Middle frontal gyrus (tissue), 1 donor: Measurements from ENCODE around the gene PTPRA.

Experiments used
- DNase-seq: peaks from one replicate; pipeline ENCODE4 v3.0.0-alpha.2; 2015; ENCODE audit warnings: low spot score; ENCODE audit errors: extremely low spot score

Gene PTPRA

DNA sequence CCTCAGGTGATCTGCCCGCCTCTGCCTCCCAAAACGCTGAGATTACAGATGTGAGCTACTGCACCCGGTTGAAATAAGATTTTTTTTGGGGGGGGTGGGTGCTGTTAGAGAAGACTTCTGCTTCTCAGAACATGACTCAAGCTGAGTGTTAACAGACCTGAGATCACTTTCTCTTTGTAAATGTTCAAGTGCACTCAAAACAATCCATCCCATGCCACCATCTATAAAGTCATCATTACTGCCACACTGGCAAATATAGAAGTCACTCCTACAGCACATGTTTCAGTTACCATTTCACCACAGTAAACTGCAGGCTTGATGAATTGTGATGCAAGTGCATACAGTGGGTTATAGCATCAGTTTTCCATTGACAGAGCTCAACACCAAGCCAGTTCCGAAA lies 23.8 kb upstream of the PTPRA start:
- DNase-seq = no peak

DNA sequence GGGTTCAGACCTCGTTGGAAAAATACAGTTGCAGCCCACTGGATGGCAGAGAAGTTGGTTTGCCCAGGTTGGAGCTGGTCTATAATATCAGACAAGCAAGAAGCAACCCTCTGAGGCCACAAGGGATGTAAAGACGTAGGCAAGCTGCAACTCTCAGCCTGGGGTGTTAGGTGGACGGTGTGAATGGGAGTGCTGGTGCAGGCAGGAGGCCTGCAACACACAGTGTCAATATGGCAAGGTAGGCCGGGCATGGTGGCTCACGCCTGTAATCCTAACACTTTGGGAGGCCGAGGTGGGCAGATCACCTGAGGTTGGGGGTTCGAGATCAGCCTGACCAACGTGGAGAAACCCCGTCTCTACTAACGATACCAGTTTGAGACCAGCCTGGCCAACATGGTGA lies 22.2 kb upstream of the PTPRA start:
- no peak for DNase-seq

DNA sequence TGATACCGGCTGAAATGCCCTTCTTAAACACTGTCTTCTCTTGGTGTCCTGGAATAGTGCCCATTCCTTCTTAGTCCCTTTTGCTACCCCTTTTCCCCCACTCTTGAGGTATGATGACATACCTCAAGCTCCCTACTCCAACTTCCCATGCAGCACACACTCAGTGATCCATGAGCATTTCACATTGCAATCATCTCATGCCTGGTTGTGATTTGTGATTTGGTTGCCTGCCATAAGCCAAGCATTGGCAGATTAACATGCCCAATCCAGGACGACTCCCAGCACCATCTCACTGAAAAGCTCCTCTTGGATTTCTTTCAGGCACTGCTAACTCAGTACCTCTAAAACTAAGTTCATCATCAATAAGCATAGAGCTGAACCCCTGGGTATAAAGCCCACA lies 14.7 kb upstream of the PTPRA start:
- DNase-seq = no peak

DNA sequence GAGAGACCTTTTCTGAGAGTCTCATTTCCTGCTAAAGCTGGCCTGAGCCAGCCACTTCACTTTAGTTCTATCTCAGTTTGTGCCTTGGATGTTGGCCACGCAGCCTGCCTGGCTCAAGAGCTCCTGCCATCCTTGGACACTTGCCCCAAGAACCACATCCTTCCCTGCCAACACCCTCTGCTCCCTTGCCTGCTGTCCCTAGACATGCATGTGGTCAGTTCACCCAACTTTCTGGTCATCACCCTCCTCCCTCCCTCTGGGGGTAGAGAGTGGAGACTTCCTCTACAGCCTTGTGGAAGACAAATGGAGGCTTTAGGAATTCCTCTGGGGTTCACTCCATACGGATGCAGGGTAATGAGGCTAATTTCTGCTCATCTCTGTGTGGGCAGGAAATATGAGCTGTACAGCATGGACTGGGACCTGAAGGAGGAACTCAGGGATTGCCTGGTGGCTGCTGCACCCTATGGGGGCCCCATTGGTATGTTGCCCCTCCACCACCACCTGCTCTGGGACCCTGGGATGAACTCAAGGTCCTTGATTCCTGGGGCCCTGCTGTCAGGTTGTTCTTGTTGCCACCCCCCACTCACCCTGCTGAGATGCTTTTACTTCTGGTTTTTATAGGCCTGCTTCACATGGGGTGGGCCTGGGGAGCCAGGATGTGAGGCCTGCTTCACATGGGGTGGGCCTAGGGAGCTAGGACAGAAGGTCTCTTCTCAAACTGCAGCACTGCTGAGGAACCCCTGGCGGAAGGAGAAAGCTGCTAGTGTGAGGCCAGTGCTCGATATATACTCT lies 13.8 kb upstream of the PTPRA start:
- no peak for DNase-seq

DNA sequence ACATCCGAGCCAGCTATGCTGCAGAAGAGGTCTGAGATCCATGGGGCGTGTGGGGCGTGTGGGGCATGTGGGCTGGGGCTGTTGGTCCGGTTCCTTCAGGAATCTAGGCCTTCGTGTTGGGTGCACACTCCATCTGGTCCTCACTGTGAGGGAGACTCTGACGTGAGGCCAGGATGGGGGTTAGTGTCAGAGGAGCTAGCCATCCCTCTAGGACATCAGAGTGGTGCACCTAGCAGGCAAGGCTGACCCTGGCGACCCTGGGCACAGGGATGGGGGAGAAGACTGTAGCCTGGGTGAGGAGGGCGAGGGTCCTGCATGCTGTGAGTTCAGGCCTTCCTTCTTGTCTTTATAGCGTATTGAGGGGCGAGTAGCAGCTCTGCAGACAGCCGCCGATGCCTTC lies 8.7 kb upstream of the PTPRA start:
- no peak for DNase-seq

DNA sequence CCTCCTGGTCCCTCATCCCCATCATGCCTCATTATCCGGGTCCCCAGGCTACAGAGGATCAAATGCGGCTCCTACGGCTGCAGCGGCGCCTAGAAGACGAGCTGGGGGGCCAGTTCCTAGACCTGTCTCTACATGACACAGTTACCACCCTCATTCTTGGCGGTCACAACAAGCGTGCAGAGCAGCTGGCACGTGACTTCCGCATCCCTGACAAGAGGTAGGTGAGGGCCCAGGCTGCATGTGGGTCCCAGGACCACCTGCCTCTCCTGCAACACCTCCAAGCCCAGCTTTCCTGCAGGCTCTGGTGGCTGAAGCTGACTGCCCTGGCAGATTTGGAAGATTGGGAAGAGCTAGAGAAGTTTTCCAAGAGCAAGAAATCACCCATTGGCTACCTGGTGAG lies 8.2 kb upstream of the PTPRA start:
- DNase-seq = no peak

DNA sequence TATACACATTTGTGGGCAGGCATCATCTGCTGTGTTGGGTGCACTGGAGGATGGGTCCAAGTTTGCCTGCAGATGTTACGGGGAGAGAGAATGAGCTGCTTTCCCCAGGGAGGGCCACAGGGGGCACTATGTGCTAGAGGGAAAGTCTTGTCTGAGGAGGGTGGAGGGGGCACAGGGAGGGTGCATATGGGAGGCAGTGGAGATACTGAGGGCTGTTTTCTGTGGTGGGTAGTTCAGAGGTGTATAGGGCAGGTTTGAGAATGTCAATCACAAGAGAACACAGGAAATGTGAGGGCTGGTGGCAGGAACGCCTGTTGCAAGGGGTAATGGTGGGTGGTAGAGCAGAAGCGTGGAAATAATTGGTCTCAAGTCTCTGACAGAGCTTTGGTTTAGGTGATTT lies 7.7 kb upstream of the PTPRA start:
- DNase-seq = no peak

DNA sequence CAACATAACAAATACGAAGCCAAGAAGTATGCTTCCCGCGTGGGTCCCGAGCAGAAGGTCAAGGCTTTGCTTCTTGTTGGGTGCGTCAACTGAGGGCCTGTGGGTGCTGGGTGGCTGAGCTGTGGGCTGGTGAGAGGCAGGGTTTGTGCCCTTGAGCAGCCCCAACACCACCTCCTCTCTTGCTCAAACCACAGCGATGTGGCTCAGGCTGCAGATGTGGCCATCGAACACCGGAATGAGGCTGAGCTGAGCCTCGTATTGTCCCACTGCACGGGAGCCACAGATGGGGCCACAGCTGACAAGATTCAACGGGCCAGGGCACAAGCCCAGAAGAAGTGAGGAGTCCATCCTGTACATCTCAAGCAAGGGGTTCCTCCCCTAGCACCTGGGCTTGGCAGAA lies 7.0 kb upstream of the PTPRA start:
- no peak for DNase-seq

DNA sequence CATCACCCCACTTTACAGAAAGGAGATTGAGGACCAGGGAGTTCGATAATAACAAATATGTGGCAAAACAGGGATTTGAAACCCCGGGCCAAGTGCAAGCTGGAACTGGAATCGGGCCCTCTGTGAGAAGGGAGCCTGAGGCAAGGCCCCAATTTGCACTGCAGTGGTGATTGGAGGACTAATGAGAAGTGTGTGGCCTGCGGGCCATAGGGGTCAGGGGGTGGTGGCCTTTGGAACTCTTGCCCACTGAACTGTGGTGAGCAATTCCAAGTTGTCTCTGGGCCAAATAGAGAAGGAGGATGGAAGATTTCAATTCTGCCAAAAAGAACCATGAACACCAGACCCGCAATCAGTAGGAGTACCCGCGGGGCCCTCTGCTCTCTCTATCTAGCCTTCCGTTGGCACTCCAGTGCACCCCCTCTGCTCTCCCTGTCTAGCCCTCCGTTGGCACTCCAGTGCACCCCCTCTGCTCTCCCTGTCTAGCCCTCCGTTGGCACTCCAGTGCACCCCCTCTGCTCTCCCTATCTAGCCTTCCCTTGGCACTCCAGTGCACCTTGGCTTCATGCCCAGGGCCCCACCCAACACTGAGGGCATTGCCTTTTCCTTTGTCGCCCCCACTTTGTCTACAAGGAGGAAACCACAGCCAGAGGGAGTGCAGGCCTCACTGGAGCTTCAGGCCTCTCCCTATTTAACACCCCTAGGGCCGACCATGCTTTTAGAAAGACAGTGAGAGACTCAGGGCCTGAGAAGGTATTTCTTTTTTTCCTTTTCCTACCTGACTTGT lies 6.0 kb upstream of the PTPRA start:
- DNase-seq = no peak

DNA sequence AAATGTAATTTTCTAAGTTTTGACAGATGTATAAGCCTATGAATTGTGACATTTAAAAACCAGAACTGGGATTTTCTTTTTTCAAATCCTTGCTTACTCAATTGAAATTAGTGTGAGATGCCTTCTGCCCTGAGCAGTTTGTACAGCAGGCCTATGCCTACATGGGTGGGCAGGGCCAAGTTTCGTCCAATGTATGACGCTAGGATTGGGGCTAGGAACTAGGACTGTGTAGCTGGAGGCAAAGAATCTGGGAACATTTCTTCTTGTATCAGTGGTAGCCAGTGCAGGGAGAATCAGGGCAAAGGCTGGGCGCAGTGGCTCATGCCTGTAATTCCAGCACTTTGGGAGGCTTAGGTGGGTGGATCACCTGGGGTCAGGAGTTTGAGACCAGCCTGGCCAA lies 3.9 kb upstream of the PTPRA start:
- DNase-seq = no peak

DNA sequence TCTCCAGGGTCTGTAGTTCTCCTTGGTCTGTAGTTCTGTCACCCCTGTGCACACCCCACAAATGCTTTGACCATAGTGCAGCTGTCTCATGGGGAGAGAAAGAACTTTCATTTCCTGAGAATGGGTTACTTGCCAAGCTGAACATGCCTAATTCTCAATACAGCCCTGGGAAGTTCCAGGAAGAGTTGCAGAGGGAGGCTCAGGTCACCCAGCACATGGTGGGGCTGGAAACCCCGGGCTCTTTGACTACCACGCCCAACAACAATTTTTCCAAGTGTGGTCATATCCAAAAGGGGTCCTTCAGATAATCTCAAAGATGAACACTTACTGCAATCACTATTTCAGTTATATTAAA lies 2.2 kb upstream of the PTPRA start:
- no peak for DNase-seq

DNA sequence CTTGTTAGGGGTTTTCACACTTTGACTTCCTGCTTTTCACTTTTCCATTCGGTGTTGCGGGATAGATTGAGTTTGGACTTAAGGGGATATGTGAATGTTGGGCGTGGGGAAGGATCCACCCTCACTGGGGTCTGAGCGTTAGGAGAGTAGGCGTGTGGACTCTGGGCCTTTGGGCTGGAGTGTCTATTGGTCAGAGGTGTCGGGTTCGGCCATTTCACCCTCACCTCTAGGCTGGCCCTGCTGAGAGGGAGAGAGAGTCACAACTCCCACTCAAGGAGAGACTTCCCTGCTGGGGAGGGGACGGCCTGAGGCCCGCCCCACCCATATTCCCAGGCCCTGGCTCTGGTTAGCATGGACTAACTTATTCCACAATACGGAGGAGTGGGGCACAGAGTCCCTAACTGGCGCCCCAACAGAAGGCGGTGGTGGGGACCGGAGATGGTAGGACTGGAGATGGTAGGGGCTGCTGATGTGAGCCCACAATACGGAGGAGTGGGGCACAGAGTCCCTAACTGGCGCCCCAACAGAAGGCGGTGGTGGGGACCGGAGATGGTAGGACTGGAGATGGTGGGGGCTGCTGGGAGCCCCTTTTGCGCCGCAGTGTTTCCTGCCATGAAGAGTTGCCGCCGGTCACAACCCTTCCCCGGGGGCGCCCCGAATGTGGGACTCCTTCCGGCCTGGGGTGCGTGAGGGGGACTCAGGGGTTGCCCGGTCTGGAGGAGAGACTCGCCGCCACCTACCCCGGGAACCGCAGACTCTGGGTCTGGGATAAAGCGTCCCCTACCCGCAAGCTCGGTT lies 1.4 kb upstream of the PTPRA start:
- DNase-seq = no peak

DNA sequence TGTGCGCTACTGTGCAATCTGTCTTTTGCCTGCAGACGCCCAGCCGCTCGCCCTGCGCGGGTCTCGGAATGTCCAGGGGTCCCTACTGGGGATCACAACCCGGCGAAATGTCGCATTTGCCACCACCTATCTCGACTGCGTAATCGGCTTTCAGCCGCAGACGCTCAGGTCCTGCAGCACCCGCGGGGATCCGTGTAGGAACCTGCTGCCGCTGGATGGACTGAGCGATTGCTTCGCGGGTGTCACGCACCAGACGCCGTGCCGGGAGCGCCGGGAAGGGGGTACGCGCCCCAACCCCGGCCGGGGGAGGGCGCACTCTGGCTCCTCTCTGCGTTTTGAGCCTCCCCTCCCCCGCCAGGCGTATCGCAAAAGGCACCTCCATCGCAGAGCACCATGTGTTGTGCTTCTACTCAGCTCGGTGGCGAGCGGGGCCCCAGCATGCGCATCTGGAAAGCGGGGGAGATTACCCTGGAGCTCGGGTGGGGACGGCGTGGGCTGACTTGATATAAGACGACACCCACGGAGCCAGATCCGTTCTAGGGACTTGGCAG lies 747 bp upstream of the PTPRA start:
- peak; percentile 49 for DNase-seq

DNA sequence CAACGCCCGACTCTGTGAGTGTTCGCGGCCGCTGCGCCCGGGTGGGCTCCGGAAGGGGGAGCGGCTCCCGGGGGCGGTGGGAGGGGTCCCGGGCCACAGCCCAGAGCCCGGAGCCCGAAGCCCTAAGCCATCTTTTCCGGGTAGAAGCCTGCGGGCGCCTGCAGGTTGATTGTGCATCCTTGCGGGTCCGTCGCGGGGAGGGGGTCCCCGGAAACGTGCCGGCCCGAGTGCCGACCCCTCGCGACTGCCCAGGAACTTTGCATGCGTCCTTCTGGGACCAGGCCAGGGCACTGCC lies 413 bp downstream of the PTPRA start:
- no peak for DNase-seq

DNA sequence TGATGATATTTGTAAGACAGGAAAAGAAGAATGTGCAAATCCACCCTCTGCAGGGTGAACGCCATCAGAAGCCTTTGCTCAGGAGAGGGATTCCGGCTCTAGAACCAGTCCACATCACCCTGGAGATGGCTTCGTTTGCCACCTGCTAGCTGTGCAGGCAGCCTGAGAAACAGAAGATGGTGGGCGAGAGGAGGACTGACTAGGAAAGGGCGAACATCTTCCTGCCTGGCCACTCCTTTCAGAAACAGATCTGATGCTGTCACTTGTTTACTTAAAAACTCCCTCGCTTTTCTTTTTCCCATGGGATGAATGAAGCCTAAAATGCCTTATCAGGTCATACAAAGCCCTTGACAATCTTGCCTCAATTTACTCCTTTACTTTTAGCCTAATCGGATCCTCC lies 1.2 kb downstream of the PTPRA start:
- no peak for DNase-seq

DNA sequence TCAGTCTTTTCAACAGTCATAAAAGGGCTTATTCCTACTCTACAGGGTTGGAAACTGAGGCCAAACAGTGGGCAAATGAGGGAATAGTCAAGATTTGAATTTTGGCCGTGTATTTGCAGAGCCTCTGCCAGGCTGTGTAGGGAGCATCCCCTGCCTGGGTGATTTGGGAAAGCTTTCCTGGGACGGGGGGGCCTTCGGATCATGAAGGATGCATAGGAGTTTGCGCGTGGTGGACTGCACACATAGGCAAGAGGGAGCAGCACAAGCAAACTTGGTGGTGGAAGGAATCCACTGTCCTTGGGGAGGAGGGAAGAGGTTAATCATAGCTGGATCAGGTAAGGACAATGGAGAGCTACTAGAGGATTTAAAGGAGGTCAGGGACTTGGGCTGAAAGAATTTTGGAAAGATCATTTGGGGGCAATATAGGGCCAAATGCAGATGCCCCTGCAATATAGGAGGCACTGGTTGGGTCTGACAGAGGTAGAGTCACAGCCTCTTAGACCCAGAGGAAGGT lies 2.5 kb downstream of the PTPRA start:
- no peak for DNase-seq

DNA sequence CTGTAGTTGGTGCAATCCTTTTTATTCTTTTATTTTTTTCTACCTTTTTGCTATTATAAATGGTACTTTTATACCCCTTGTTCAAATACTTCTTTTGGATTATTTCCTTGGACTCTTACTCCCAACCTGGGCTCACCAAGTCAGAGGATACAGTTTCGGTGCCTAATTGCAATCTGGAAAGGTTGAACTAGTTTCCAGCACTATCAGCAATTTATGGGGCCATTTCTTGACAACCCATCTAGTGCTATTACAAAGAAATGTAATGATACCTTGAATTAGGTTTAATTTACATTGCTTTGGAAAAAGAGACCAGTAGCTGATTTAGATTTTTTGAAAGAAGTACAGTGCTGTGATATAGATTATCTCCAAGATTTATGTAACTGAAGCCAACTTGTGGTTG lies 5.2 kb downstream of the PTPRA start:
- no peak for DNase-seq

DNA sequence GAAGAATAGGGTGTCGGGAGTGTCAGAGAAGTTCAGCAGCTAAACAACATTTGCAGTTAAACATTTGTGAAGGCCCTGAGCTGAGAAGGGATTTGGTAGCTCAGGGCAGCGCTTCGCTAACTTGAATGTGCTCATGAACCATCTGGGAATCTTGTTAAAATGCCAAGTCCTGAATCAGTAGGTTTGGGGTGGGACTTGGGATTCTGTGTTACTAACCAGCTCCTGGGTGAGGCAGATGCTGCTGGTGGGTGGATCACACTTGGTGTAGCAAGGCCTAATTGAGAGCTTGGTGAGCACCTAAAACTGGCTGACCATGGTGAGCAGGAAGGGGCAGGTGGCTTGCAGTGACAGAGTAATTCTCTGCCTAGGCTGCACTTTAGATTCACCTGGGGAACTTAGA lies 5.9 kb downstream of the PTPRA start:
- peak; percentile 56 for DNase-seq

DNA sequence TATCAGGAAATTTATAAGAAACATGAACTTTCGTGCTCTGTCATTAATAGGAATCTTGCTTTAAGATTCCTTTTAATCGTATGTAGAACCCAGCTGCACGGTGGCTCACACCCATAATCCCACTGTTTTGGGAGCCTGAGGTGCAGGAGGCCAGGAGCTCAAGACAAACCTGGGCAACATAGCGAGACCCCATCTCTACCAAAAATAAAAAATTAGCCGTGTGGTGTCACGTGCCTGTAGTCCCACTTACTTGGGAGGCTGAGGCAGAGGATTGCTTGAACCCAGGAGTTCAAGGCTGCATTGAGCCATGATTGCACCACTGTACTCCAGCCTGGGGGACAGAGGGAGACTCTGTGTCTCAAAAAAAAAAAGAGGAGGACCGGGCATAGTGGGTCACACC lies 7.4 kb downstream of the PTPRA start:
- DNase-seq = no peak

DNA sequence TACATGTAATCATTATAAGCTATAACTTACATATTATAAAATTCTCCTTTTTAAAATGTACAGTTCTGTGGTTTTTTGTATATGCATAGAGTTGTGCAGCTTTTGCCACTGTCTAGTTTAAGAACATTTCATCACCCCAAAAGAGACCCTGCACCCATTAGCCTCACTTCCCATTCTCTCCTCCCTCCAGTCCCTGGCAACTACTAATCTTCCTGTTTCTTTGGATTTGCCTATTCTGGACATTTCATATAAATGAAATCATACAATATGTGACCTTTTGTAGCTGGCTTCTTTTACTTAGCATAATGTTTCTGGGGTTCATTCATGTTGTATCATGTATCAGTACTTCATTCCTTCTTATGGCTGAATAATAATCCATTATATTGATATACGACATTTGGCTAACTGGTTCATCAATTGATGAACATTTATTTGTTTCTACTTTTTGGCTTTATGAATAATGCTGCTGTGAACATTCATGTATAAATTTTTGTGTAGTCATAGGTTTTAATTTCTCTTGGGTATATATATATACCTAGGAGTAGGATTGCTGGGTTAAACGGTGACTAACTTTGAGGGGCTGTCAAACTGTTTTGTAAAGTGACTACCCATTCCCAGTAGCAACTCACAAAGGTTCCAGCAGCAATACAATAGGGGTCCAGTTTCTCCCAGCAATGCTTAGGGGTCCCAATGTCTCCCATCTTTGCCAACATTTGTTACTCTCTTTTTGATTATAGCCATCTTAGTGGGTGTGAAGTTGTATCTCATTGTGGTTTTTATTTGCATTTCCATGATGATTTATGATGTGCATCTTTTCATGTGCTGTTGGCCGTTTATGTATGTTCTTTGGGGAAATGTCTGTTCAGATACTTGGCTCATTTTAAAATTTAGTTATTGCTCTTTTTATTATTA lies 10.7 kb downstream of the PTPRA start:
- DNase-seq = no peak

DNA sequence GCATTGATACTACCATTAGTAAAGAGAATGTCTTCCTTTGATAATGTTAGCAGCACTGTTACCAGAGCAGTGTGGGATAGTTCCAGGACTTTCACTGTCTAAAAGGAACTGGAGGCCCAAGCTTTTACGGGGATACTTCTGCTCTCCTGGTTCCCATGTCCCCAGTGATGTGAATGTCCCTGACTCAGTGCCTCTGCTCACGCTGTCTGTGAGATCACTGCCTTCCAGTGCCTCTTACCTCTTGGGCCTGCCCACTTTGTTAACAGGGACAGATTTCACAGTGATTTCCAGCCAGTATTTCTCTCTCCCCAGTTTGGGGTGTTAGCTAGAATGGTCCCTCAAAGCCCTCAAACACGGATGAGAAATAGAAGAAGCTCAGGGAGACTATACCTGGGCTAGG lies 14.4 kb downstream of the PTPRA start:
- no peak for DNase-seq
